Epithelial cell of esophagus (primary cell): ENCODE results near the gene MRPS14.
"Not testable (repeated sequence)": the region's sequence is repeated elsewhere in the genome, so short reads cannot be mapped to it uniquely, and the experiment has no call there.

ENCODE experiments used
- DNase-seq: peaks from one replicate; pipeline ENCODE4 v3.0.0; 2010; ENCODE audit warnings: low read depth
- H3K4me3 ChIP-seq: 2 replicates; pipeline ENCODE4 v1.5.1; 2011; ENCODE audit warnings: mild to moderate bottlenecking, low read length, control low read depth
- TF ChIP-seq, protein P1 (sequence below): IDR thresholded peaks from 2 replicates; pipeline ENCODE4 v1.5.1; 2011; ENCODE audit warnings: low read depth, mild to moderate bottlenecking, low read length, control low read depth, inconsistent platforms; ENCODE audit not compliant: insufficient read depth; ENCODE audit errors: missing control alignments

The MRPS14 gene

DNA sequence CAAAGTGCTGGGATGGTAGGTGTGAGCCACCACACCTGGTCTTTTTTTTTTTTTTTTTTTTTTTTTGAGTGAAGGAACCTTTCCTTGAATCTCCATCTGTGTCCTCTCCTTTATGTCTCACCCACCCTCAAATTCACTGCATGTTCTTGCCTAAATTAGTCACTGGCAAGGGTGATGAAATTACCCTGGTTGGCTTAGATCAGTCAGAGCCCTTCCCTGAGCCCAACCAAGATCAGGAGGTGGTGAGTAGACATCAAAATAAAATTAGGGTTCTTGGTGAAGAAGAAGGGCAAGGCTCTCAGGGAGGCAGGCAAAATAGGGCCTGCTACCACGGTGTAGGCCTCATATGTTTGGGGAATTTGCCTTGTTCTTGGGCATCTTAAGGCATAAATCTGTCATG lies 39.1 kb upstream of the MRPS14 start:
- peak; percentile 52 for DNase-seq
- no peak overlapping the region for H3K4me3 ChIP-seq
- TF ChIP-seq, protein P1, sequence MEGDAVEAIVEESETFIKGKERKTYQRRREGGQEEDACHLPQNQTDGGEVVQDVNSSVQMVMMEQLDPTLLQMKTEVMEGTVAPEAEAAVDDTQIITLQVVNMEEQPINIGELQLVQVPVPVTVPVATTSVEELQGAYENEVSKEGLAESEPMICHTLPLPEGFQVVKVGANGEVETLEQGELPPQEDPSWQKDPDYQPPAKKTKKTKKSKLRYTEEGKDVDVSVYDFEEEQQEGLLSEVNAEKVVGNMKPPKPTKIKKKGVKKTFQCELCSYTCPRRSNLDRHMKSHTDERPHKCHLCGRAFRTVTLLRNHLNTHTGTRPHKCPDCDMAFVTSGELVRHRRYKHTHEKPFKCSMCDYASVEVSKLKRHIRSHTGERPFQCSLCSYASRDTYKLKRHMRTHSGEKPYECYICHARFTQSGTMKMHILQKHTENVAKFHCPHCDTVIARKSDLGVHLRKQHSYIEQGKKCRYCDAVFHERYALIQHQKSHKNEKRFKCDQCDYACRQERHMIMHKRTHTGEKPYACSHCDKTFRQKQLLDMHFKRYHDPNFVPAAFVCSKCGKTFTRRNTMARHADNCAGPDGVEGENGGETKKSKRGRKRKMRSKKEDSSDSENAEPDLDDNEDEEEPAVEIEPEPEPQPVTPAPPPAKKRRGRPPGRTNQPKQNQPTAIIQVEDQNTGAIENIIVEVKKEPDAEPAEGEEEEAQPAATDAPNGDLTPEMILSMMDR: no peak

DNA sequence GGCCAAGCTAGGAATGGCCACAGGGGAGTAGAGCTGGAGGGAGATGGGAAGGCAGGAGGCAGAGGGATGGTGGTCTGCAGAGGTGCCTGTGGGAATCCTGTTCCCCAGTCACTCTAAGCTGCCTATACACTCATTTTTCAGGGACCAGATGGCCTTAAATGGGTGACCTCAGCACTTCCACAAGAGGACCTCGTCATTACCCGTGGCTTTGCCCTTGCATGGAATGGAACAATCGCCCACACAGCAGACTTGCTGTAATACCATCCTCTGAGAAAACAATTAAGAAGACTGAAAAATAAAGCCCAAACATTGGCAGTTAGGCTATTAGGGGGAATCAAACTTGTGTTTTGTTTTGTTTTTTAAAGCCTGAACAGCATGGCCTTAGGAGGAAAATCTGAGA lies 31.5 kb upstream of the MRPS14 start:
- H3K4me3 ChIP-seq: no peak overlapping the region
- no peak for DNase-seq
- TF ChIP-seq, protein P1: no peak

DNA sequence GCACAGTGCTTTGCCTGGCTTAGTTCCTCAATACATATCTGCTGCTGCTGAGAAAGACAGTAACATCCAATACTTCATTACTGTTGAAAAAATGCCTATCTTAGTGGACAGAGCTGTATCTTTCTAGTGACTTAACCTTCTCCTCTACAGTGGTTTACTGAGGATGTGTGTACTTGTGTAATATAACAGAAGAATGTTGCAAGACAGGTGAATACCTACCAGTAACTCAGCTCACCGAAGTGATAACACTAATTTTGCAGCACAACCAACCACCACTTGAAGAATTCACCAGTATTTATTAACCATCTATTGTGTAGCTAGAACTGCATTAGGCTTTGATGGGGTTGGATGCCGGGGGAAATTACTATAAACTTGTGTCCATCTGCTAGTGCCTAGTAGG lies 27.8 kb upstream of the MRPS14 start:
- H3K4me3 ChIP-seq: no peak overlapping the region
- TF ChIP-seq, protein P1: no peak
- no peak for DNase-seq

DNA sequence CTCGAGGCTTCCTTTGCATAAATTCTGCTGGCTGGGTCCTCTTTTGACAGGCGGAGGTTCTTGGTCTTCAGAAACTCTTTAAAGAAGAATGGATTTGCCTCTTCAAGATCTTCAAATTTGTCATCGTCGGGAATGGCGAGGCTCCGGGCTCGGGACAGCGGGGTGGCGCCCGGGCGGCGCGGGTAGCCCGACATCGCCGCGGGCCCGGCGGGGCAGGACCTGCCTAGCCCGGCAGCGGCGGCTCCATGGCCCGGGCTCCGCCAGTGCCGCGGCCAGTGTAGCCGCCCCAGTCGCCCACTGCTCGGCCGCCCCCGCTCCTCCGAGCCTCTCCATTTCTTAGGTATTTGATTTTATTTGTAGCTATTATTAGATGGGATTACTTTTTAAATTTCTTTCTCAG lies 22.3 kb upstream of the MRPS14 start:
- no peak overlapping the region for H3K4me3 ChIP-seq
- TF ChIP-seq, protein P1: no peak
- no peak for DNase-seq

DNA sequence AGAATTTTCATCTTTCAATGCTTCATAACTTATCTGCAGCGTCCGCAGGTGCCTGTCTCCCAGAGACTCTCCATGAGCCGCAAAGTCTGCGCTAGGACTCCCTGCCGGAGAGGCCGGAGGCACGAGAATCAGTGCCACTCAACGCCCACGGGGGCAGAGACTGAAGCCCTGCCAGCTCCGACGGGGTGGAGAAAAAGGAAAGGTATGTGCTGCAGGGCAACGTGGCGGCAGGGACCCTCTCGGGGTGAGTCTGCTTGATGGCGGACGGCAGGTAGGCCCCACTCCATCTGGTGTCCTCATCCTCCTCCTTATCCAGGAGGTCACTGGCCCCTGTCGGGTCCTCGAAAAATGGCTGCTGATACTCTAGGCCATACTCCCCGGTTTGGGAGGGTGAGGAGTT lies 21.9 kb upstream of the MRPS14 start:
- TF ChIP-seq, protein P1: no peak
- no peak overlapping the region for H3K4me3 ChIP-seq
- DNase-seq: no peak

DNA sequence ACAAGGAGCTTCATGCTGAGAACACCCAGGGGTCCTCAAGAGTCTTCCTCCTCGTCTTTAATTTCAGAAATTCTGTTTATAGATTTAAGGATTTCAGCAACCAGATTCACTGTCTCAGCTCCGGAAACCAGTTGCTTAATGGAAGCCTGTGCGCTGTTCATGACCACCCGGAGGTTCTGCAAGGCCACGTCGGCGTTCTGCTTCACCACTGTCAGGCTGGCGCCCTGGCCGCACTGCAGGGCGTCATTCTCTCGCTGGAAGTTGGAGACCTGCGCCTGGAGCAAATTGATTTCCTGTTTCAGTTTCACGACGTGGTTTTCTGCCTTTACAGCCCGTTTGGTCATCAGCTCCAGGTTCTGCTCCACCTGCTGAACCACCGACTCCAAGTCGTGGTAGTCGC lies 21.4 kb upstream of the MRPS14 start:
- H3K4me3 ChIP-seq, DNase-seq: not testable (repeated sequence)

DNA sequence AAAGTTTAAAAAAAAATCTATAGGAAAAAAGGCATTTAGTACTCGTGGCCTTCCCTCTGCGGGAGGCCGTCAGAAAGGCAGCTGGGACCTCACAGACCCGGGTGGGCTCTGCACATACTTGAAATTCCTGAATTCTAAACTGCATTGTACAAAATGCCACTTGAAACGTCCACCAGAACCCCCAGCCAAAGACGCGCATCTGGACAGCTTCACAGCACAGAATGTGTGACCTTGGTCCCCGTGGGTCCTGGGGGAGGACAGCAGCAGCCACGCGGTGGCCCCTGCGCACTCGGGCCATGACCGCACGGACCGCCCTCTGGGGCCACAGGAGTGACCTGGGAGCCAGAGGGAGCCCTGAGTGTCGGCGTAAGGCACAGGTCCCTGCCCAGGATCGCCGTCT lies 20.6 kb upstream of the MRPS14 start:
- TF ChIP-seq, protein P1: no peak
- no peak for DNase-seq
- H3K4me3 ChIP-seq: no peak overlapping the region

DNA sequence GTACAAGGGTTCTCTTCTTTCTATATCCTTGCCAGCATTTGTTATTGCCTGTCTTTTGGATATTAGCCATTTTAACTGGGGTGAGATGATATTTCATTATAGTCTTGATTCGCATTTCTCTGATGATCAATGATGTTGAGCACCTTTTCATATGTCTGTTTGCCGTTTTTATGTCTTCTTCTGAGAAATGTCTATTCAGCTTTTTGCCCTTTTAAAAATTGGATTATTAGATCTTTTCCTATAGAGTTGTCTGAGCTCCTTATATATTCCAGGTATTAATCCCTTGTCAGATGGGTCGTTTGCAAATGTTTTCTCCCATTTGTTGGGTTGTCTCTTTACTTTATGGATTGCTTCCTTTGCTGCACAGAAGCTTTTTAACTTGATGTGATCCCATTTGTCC lies 19.4 kb upstream of the MRPS14 start:
- DNase-seq: no peak
- TF ChIP-seq, protein P1: no peak
- no peak overlapping the region for H3K4me3 ChIP-seq
